SK-N-MC (cell line): ENCODE data around the gene TAGLN.

Experiments
- EZH2 ChIP-seq: fragments of 200-600 bp; sonication (generic); IDR thresholded peaks from one replicate; pipeline ENCODE4 v1.6.1; 2017; ENCODE audit warnings: antibody characterized with exemption
- POLR2AphosphoS5 ChIP-seq: IDR thresholded peaks from 2 replicates; pipeline ENCODE4 v1.6.1; 2012; ENCODE audit warnings: mild to moderate bottlenecking, low read depth, low read length, borderline replicate concordance

GRCh38 chr11:117251506-117251905, 52.3 kb downstream of the TAGLN start:
- TF ChIP-seq EZH2: no peak
- no peak for TF ChIP-seq POLR2AphosphoS5
